Measurements from ENCODE around the gene NBPF3. TPM values are rescaled to one million over a fixed set of nuclear protein-coding genes. Genes with fewer than 3 reads are reported as not detected.

NBPF3 gene
- total RNA-seq, 1 donor from 2014 or later: 3.0 TPM

DNA sequence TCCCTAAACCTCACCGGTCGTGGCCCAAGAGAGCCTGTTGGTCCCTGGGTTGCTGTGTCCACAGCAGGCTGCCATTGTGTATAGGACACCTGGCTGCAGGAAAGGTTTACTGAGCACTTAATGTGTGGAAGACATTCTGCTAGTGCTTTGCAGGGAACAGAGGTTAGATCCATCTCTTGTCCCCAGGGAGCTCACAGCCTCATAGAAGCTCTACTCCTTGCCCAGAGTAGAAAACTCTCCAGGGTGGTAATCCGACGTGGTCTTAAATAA lies 52.4 kb downstream of the NBPF3 start:
- DNase-seq (ENCODE audit: low read depth, low spot score): no peak

DNA sequence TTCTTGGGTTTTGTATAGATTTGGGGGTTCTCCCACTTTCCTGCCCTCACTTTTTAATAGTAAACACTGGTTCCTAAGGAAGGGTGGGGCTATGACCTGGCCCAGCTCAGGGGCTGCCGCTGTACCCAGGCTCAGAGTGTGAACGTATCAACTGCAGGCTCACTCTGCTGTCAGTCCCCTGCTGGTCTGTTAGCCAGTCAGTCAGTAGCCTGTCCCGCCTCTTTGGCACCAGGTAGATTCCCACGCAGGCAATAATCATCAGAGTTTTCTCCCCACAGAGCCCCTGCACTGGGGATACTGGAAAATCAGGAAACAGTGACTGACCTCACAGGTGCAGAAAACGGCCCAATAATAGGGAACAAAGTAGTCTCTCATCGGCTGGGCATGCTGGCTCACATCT lies 54.3 kb downstream of the NBPF3 start:
- DNase-seq (ENCODE audit: low read depth, low spot score): no peak

GRCh38 chr1:21495225-21495820 lies 55.4 kb downstream of the NBPF3 start:
- no peak for DNase-seq (ENCODE audit: low read depth, low spot score)

GRCh38 chr1:21496063-21496462 lies 56.1 kb downstream of the NBPF3 start:
- no peak for DNase-seq (ENCODE audit: low read depth, low spot score)

DNA sequence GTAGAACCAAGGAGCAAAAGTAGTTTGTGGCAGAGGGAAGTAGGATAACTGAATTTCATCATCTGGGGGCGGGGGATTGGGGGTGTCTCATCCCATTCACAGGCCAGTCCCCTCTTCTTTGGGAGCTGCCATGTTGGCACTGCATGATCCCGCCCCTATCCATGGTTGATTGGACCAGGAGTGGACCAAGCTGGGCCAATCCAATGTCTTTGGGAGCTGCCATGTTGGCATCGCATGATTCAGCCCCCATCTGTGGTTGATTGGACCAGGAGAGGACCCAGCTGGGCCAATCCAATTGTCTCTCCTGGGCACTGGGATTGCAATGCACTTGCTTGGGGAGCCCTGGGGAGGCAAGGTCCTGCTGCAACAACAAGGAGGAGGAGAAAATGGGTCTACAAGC lies 56.9 kb downstream of the NBPF3 start:
- DNase-seq (ENCODE audit: low read depth, low spot score): no peak

GRCh38 chr1:21497466-21498061 lies 57.6 kb downstream of the NBPF3 start:
- no peak for DNase-seq (ENCODE audit: low read depth, low spot score)

- no peak for DNase-seq (ENCODE audit: low read depth, low spot score)
Measured at GRCh38 chr1:21499283-21499950, 59.5 kb downstream of the NBPF3 start.

DNA sequence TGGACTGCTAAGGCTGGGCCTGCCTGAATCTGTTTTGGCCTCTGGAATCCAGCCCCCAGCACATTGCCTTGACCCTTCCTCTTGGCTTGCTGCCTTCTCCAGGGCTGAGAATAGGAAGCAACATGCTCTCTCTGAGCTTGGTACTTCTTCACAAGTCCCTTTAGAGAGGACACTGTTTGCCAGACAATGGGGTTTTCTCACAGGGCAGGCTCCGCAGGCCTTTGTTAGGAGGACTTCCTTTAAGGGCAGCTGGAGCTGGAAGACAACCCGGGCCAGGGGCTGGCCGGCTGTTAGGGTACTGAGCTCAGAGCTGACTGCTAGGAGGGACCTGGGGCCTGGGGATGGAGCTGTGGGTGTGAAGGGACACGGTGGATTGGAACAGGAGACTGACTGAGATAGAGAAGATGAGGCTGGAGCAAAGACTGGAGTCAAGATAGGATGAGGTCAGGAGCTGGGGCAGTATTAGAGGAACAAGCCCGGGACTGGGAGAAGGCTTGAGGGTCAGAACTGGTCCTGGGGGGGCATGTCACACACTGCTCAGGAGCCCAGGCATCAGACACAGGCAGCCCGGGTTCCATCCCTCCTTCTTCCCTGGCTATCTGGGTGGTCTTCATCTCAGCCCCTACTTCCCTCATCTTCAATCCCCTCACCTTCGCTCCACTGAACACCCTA lies 63.9 kb downstream of the NBPF3 start:
- DNase-seq (ENCODE audit: low read depth, low spot score): no peak

DNA sequence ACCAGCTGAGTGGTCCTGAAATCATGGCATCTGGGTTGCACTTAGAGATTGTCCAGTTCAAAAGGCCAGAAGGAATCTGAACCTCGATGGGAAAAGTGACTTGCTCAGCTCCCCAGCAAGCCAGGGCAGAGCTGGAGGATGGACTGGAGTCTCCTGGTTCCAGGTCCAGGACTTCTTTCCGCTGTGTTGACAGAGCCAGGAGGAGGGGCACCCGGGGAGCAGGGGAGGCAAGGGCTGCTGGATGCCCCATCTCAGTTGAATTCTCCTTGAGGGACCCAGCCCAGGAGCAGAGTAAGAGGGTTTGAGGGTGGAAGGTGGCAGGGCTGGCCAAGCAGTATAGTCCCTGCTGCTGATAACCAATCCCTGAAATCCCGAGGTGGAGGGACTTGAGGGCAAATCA lies 66.9 kb downstream of the NBPF3 start:
- DNase-seq (ENCODE audit: low read depth, low spot score): no peak

DNA sequence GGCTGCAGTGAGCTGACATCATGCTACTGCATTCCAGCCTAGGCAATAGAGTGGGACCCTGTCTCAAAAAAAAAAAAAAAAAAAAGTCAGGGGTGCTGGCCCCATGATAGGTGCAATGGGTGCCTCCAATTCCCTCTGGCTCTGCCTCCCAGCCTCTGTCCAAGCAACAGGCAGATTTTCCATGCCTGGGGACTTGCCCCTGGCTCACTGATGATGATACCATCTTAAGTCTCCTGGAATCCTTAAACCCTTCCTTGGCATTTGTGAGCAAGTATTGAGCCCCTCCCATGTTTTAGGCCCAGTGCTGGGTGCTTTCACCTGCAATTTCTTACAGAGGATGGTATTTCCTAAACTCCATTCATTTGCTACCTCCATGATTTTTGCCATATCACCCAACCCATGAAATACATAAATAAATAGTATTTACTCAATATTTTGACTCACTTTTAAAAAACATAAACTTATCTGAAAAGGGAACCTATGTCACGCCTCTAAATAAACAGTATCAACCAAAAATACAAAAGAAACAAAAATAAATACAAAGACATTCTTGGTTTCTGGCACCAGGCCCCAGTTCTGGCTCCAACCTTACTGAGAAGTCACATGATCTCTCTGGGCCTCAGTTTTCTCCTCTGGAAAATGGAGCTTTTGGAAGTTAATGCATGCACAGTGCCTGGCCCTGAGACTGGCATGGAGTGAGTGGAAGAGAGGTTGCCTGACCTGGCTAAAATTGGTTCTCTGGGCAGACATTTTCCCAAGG lies 67.8 kb downstream of the NBPF3 start:
- DNase-seq (ENCODE audit: low read depth, low spot score): no peak

GRCh38 chr1:21508580-21509350 lies 68.8 kb downstream of the NBPF3 start:
- DNase-seq (ENCODE audit: low read depth, low spot score): no peak

DNA sequence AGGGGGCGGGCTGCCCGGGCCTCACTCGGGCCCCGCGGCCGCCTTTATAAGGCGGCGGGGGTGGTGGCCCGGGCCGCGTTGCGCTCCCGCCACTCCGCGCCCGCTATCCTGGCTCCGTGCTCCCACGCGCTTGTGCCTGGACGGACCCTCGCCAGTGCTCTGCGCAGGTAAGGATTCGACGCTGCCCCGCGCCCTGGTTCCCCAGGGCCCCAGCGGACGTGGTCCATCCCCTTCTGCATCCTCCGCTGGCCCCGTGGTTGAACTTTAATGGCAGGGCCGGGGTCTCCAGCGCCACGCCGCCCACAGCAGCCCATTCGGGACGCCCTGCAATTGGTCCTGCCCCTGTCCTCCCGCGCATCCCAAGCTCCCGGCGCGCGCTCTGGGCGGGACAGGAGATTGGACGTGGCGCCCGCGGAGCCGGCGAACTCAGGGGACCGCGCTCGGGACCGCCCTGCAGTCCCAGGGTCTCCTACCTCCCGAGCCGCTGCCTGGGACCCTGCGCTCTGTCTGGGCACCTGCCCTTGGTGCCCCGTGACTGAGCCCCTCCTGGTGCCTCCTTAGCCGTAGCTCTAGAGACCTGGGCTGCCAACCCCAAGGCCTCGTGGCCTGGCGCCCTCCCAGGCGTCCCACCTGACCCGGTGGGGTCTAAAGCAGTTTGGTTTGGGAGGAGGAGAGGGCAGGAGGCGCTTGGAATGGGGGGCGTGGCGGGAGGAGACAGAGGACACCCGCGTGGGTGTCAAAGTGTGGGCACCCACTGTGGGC lies 69.6 kb downstream of the NBPF3 start, which contains the start of gene ALPL:
ALPL (plus strand) TSS at position 73 of the 762 bp plus-strand sequence. CDS start 44,659 bp downstream, outside the sequence.
- no peak for DNase-seq (ENCODE audit: low read depth, low spot score)

DNA sequence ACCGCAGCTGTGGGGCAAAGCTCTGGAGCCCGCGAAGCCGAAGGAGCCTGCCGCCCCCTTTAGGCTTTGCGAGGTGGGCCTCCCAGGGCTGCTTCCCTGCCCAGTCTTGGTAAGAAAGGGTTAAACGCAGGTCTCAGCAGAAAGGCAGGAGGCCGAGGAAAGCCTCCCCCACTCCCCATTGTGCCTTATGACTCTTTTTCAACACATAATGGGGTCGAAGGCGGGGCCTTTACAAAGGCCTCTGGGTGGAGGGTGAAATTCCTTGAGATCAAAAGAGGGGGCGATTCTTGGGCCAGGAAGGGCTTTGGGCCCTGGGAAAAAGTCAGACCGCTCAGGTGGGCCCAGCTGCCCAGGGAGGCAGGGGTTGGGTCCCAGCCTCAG lies 70.2 kb downstream of the NBPF3 start:
- DNase-seq (ENCODE audit: low read depth, low spot score): no peak

DNA sequence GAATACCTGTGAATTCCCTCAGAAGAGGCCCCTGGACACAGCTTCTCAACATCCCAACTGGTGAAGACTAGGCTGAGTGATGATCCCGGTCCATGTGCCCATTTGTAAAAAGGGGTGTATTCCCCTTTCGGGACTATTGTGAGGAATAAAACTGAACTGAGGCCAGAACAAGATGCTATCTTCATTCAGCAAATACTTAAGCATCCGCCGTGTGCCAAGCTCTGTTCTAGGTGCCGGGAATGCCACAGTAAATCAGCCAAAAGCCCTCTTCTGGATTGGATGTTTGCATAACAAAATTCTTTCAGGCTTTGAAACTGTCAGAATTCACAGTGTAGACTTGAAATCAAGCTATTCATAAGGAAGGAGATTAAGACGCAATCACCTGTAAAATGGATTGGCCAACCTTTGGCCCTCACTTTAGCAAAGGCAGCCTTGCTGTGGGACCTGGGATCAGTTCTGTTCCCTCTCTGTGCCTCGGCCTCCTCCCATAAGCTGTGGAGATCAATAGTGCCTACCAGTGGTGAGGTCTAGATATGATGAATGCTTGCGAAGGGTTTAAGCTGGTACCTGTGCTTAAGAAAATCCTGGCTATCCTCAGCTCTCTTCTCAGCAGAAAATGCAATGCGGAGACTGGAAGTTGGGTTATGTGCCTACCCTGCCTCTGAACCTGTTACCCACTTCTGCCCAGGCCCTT lies 71.1 kb downstream of the NBPF3 start:
- no peak for DNase-seq (ENCODE audit: low read depth, low spot score)

GRCh38 chr1:21511579-21512522 lies 71.9 kb downstream of the NBPF3 start:
- no peak for DNase-seq (ENCODE audit: low read depth, low spot score)

GRCh38 chr1:21514245-21514644 lies 74.3 kb downstream of the NBPF3 start:
- no peak for DNase-seq (ENCODE audit: low read depth, low spot score)

- no peak for DNase-seq (ENCODE audit: low read depth, low spot score)
Measured at GRCh38 chr1:21517161-21517589, 77.2 kb downstream of the NBPF3 start.

DNA sequence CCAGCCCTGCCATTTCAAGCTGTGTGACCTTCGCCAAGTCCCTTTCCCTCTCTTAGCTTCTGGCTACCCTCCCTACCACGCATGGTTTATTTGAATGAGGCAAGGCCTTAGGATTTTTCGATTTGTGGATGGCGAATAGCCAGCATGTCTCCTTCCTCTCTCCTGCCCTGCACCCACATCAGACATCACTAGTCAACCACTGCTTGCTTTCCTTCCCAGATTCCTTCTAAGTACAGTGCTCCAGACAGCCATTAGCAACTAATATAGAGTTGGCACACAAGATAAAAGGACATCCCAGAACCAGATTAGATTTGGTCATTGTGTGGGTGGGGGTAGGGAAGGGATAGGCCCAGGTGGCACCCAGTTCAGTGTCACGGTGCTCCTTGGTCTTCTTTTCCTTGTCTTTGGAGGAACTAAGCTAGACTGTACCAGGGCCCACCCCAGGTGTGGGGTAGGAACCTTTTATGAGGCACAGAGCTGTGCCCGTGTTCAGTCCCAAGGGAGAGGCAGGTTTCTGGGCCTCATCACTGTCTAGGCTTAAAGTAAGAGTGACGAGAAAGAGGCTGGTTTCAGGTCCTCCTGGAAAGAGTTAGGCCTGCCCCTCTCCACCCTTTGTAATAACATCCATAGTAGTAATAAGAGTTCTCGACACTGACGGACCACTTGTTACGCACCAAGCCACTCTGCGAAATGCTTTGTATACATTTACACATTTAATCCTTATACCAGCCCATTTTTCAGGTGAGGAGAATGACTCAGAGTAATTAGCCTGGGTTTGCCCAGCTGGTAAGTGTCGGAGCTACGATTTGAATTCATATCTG lies 77.9 kb downstream of the NBPF3 start:
- DNase-seq (ENCODE audit: low read depth, low spot score): no peak
